ENCODE measurements around the gene PDIA5. TPM values are rescaled to one million over a fixed set of nuclear protein-coding genes. Genes with fewer than 3 reads are reported as not detected.

The PDIA5 gene
- total RNA-seq, 6 donors from 2014 or later: 25.1 to 38.8 (median 32.9) TPM

- Histone ChIP-seq H3K36me3 (no peaks in the 10 kb centered on the region), H3K4me3 (no peak overlapping the region), H3K27ac (no peak overlapping the region), H3K9me3 (no peaks in the 10 kb centered on the region), H3K27me3 (no peaks in the 10 kb centered on the region), H3K4me1 (peaks cover 4 to 9% (median 5%) of the 10 kb centered on the region in 4 donors)
- DNase-seq (no peak), ATAC-seq (ENCODE audit: low FRiP score in 2 of 2) (no peak)
- TF ChIP-seq CTCF (IDR thresholded peaks at IDR 0.05): no peak
- WGBS, 2 donors: 93% methylated on average over 6 of the region's 6 CpGs
Measured at GRCh38 chr3:123063034-123063433, 3.8 kb upstream of the PDIA5 start.

- WGBS, 2 donors: 94 to 95% methylated on average over 4 of the region's 4 CpGs
- H3K4me3 ChIP-seq: no peak overlapping the region
Measured at GRCh38 chr3:123064506-123064905, 2.3 kb upstream of the PDIA5 start.

GRCh38 chr3:123064914-123065313 is 1.9 kb upstream of the PDIA5 start:
- no peaks in the 10 kb centered on the region for H3K9me3 ChIP-seq
- TF ChIP-seq EP300 (IDR thresholded peaks at IDR 0.05) (no peak), CTCF (IDR thresholded peaks at IDR 0.05) (no peak), POLR2AphosphoS5 (IDR thresholded peaks at IDR 0.05) (no peak), POLR2A (IDR thresholded peaks at IDR 0.05) (no peak)
- peaks cover 8 to 27% (median 17%) of the 10 kb centered on the region in 4 donors for H3K4me1 ChIP-seq
- no peaks in the 10 kb centered on the region for H3K36me3 ChIP-seq
- DNase-seq (no peak), ATAC-seq (ENCODE audit: low FRiP score in 2 of 2) (no peak)
- no peak overlapping the region for H3K4me3 ChIP-seq
- 0 to 43% methylated on average over 1 of the region's 1 CpG for WGBS, 2 donors
- H3K27me3 ChIP-seq: no peaks in the 10 kb centered on the region
- H3K27ac ChIP-seq: no peak overlapping the region

More at GRCh38 chr3:123064506-123064905, 2.3 kb upstream of the PDIA5 start:
- peaks cover 8 to 24% (median 17%) of the 10 kb centered on the region in 4 donors for H3K4me1 ChIP-seq
- no peak for ATAC-seq (ENCODE audit: low FRiP score in 2 of 2)
- H3K36me3 ChIP-seq: no peaks in the 10 kb centered on the region
- TF ChIP-seq CTCF (IDR thresholded peaks at IDR 0.05) (no peak), POLR2AphosphoS5 (IDR thresholded peaks at IDR 0.05) (no peak), EP300 (IDR thresholded peaks at IDR 0.05) (no peak), POLR2A (IDR thresholded peaks at IDR 0.05) (no peak)
- no peaks in the 10 kb centered on the region for H3K27me3 ChIP-seq
- no peaks in the 10 kb centered on the region for H3K9me3 ChIP-seq
- DNase-seq: no peak
- no peak overlapping the region for H3K27ac ChIP-seq

- 9 to 22% methylated on average over 5 to 6 of the region's 6 CpGs for WGBS, 2 donors
- TF ChIP-seq EP300 (IDR thresholded peaks at IDR 0.05) (no peak), POLR2A (IDR thresholded peaks at IDR 0.05) (no peak), CTCF (IDR thresholded peaks at IDR 0.05) (no peak), POLR2AphosphoS5 (IDR thresholded peaks at IDR 0.05) (no peak)
- Histone ChIP-seq H3K4me1 (peaks cover 19 to 38% (median 27%) of the 10 kb centered on the region in 4 donors), H3K27me3 (no peaks in the 10 kb centered on the region), H3K9me3 (no peaks in the 10 kb centered on the region), H3K4me3 (peak overlapping the region; percentile 43 to 95 (median 65)), H3K36me3 (no peaks in the 10 kb centered on the region), H3K27ac (peak overlapping the region in 3 of 4 donors; percentile 71 to 84 (median 79))
- ATAC-seq (ENCODE audit: low FRiP score in 2 of 2): no peak
- DNase-seq: no peak
Measured at GRCh38 chr3:123066599-123066895, 278 bp upstream of the PDIA5 start.

Measured in upper lobe of left lung (tissue), 6 donors.